A172 (cell line): Measurements from ENCODE around the gene GART. TPM values are rescaled to one million over a fixed set of nuclear protein-coding genes. Genes with fewer than 3 reads are reported as not detected.

ENCODE experiments used
- DNase-seq: peaks from one replicate; pipeline ENCODE4 v3.0.0-alpha.2; 2015; ENCODE audit warnings: low spot score
- total RNA-seq: library from RNA; depleted of rRNA; stranded (reverse); fragments of >200 nt; shearing (Covaris generic); gene quantifications from 2 replicates; pipeline ENCODE4 v1.2.3, GENCODE V29; 2014

GART gene
- total RNA-seq, 1 experiment from 2014 or later = 149 TPM

DNA sequence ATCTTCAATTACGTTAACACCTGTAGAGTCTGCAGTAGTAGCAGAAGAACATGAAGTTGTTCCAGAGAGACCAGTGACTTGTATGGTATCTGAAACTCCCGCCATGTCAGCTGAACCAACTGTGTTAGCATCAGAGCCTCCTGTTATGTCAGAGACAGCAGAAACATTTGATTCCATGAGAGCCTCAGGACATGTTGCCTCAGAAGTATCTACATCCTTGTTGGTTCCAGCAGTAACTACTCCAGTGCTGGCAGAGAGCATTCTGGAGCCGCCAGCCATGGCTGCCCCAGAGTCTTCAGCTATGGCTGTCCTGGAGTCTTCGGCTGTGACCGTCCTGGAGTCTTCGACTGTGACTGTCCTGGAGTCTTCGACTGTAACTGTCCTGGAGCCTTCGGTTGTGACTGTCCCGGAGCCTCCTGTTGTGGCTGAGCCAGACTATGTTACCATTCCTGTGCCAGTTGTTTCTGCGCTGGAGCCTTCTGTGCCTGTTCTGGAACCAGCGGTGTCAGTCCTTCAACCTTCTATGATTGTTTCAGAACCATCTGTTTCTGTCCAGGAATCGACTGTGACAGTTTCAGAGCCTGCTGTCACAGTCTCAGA lies 11.2 kb upstream of the GART start:
- DNase-seq = no peak

- DNase-seq = no peak
These were observed 10.4 kb upstream of the GART start for GRCh38 chr21:33552093-33552998.

GRCh38 chr21:33551664-33552063 lies 9.7 kb upstream of the GART start:
- DNase-seq = no peak

- DNase-seq = no peak
These were observed 9.1 kb upstream of the GART start for GRCh38 chr21:33550772-33551660.

- no peak for DNase-seq
These were observed 8.2 kb upstream of the GART start for GRCh38 chr21:33549848-33550771.

DNA sequence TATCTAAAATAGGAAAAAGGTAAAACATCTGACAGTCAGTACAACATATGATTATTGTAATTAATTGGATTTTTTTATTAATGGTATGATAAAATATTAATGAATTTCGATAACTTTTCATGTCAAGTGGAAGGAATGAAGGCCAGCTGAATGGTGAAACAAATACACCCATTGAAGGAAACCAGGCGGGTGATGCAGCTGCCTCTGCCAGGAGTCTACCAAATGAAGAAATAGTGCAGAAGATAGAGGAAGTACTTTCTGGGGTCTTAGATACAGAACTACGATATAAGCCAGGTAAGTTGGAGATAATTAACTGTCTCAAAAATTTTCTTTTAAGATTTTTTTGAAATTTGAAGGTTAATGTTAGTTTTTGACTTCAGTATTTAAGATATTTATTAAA lies 4.2 kb upstream of the GART start:
- no peak for DNase-seq

DNA sequence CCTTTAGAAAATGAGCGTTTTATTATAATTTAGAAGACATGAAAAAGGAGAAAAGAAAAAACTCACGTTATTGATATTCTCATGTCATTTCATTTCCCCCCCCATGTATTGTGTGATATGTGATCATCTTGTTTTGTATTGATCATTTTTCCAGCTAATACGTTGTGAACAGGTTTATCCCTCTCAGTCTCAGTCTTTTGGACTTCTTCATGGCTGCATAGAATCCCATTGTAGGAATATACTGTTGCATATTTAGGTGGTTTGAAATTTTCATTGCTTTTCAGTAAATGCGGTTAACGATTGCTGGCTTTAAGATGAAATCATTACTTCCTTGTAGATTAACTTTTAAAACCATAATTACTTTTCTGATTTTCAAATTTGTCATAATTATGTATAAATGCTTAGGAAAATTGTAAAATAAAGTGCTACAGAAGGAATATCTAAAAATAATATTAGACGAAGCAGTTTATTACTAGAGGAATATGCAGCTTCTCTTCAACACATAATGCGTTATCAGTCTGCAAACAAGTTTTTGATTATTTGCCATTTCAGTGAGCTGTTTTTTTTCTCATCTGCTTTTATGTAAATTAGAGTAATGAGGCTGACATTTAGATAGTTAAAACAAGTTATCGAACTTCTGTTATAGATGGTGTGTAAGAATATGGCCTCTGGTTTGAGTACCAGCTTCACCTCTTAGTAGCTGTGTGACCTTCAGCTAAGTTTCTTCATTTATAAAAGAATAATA lies 2.7 kb upstream of the GART start:
- DNase-seq = no peak

- no peak for DNase-seq
These were observed 1.7 kb upstream of the GART start for GRCh38 chr21:33543505-33544129.

GRCh38 chr21:33542640-33543504 lies 955 bp upstream of the GART start, which contains the start of gene SON:
TSS of gene SON (plus strand) at chr21:33543038. CDS start at chr21:33543093, 55 bp downstream.
- DNase-seq = peak; percentile 100

DNA sequence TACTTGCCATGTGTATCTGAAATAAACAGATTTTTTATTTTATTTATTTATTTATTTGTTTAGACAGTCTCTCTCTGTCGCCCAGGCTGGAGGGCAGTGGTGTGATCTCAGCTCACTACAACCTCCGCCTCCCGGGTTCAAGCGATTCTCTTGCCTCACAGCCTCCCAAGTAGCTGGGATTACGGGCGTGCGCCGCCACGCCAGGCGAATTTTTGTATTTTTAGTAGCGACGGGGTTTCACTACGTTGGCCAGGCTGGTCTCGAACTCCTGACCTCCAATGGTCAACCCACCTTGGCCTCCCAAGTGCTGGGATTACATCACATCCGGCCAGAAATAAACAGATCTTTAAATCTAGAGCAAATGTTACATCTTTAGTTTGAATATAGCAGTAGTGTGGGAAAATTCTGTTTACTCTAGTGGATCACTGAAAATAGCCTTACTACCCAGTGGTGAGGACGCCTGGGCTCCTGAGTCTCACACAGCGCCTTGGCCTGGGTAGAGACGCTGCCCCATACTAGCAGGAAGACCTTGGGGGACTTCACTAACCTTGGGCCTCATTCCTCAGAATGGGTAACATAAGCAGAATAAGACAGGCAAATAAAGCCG lies 709 bp downstream of the GART start:
- DNase-seq = peak; percentile 40

- no peak for DNase-seq
These were observed 1.2 kb downstream of the GART start for GRCh38 chr21:33540711-33541104.

GRCh38 chr21:33539616-33540015 lies 2.3 kb downstream of the GART start:
- DNase-seq = no peak

DNA sequence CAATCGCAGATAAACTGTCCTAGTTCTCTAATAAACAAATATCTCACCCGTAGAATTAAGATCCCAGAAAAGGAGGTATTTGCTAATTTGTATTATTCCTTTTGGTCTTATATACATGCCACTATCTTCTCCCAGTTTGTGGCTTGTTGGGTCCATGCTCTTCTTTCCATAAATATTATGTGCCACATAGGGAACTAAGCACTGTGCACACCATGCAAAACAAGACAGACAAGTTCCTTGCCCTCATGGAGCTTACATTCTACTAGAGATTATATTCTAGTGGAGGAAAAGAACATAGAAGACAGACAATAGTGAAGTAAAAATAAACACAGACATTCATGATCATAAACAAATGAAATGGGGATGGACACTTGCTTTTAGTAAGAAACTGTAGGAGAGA lies 4.7 kb downstream of the GART start:
- no peak for DNase-seq

DNA sequence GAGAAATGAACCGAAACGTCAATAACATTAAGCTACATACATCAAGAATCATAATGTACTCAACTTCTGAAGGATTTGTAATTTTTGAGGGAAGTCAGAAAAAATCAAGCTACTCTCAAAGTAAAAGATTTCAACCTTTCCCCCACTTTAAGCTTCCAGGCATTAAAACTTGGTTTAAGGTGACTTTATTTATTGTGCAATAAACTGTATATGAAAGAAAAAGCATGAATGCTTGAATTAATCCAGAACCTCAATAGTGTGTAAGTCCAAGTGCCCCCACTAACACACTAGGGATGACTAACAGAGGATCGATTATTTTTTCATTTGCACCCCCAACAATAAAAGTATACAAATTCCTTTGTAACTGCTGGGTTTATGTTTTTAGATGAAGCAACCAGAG lies 10.9 kb downstream of the GART start:
- no peak for DNase-seq

DNA sequence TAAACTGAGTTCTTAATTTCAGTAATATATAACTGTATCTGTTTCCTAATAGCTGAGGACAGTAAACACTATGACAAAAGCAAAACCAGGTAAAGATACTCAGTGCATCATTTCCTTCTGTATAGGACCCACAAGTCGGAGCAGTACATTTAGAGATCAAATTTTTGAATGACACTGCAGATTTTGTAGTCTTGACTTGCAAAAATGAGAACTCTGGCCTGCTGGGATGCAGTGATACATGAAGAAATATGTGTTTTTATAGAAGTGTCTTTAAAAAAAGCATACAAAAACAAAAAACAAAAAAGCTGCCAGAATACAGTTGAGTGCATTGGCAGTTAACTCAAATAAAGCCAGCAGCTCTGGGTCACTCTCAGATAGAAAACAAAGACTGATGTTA lies 19.0 kb downstream of the GART start:
- DNase-seq = no peak

- no peak for DNase-seq
These were observed 19.5 kb downstream of the GART start for GRCh38 chr21:33522297-33522952.

DNA sequence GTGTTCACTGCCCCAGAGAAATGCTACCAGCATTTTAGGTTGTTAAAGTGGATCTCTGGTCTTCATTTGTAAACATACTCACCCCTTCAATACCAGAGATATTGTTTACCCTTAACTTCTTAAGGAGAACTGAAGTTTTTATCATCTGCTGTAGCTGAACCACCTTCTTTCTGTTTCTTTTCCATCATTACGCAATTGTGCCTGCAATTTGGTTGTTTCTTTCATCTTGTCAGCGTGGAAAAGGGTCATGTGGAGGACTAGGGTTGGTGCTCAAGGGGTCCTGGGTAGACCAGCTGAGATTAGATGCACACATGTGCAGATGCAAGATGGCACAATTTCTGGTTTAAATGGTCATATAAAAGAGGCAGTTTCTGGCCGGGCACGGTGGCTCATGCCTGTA lies 23.0 kb downstream of the GART start:
- DNase-seq = no peak

DNA sequence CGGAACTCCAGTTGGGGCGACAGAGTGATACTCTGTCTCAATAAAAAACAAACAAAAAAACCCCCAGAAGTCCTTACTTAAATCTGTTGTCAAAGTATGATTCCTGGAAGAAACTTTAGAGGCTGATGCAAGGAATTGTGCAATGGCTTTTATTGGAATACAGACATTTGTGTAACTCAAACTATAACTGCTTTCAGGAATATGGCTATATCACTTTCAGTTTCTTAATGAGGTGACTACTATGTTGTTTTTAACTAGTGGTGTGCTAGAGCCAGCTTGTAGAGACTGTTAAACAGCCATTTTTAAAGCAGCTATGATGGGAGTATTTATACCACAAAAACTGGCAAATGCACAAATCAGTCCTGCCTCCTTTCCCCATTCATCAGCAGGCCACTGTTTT lies 27.7 kb downstream of the GART start:
- no peak for DNase-seq
